GM23338 (cell line): Measurements from ENCODE around the gene PQBP1. TPM values are rescaled to one million over a fixed set of nuclear protein-coding genes. Genes with fewer than 3 reads are reported as not detected.

Source experiments
- ATAC-seq: fragments of 200-7000 bp; cut with Tn5 transposase; 3 replicates; pipeline ENCODE4 v1.9.1; 2020
- DNase-seq: peaks from one replicate; pipeline ENCODE4 v3.0.0-alpha.2; 2015; ENCODE audit warnings: low spot score
- H2AFZ ChIP-seq: fragments of 200-600 bp; sonication (generic); 2 replicates; pipeline ENCODE4 v1.8.0; 2016; ENCODE audit warnings: antibody characterized with exemption, mild to moderate bottlenecking, moderate library complexity
- H3F3A ChIP-seq: fragments of 200-600 bp; sonication (generic); replicated peaks from 2 replicates; pipeline ENCODE4 v1.8.0; 2017; ENCODE audit warnings: antibody characterized with exemption, mixed run types, low read depth
- H3K27ac ChIP-seq: fragments of 200-600 bp; sonication (generic); 2 replicates; pipeline ENCODE4 v1.6.1; 2016; ENCODE audit warnings: low read depth
- H3K27me3 ChIP-seq: fragments of 200-600 bp; sonication (generic); 2 replicates; pipeline ENCODE4 v1.8.0; 2016; ENCODE audit warnings: mild to moderate bottlenecking, mixed run types, moderate library complexity; ENCODE audit not compliant: insufficient read depth
- H3K36me3 ChIP-seq: fragments of 200-600 bp; sonication (generic); 2 replicates; pipeline ENCODE4 v1.8.0; 2016; ENCODE audit warnings: mild to moderate bottlenecking; ENCODE audit not compliant: insufficient read depth
- H3K4me1 ChIP-seq: fragments of 200-600 bp; sonication (generic); 2 replicates; pipeline ENCODE4 v1.8.0; 2016; ENCODE audit warnings: mild to moderate bottlenecking, moderate library complexity; ENCODE audit not compliant: insufficient read depth
- H3K4me2 ChIP-seq: fragments of 200-600 bp; sonication (generic); 2 replicates; pipeline ENCODE4 v1.7.1; 2017; ENCODE audit warnings: mixed run types
- H3K4me3 ChIP-seq: fragments of 200-600 bp; sonication (generic); 2 replicates; pipeline ENCODE4 v1.6.1; 2016; ENCODE audit warnings: mixed run types
- H3K79me2 ChIP-seq: fragments of 200-600 bp; sonication (generic); replicated peaks from 2 replicates; pipeline ENCODE4 v1.8.0; 2017; ENCODE audit warnings: mild to moderate bottlenecking; ENCODE audit not compliant: insufficient read depth
- H3K9me2 ChIP-seq: fragments of 200-600 bp; sonication (generic); 2 replicates; pipeline ENCODE4 v1.8.0; 2017; ENCODE audit not compliant: insufficient read depth
- H4K20me1 ChIP-seq: fragments of 200-600 bp; sonication (generic); replicated peaks from 2 replicates; pipeline ENCODE4 v1.8.0; 2017; ENCODE audit warnings: mild to moderate bottlenecking; ENCODE audit not compliant: insufficient read depth
- H3K27ac Mint-ChIP-seq: 2 replicates; pipeline ENCODE4 v1.8.0; 2020; ENCODE audit warnings: inconsistent platforms, mild to moderate bottlenecking, moderate library complexity, mixed read lengths
- H3K27me3 Mint-ChIP-seq: 3 replicates; pipeline ENCODE4 v1.8.0; 2022; ENCODE audit warnings: low read depth, mild to moderate bottlenecking, moderate library complexity, mixed read lengths, inconsistent platforms; ENCODE audit not compliant: insufficient read depth, poor library complexity
- H3K36me3 Mint-ChIP-seq: 3 replicates; pipeline ENCODE4 v1.8.0; 2021; ENCODE audit warnings: low read depth, mild to moderate bottlenecking, inconsistent platforms, moderate library complexity, mixed read lengths
- H3K4me1 Mint-ChIP-seq: 3 replicates; pipeline ENCODE4 v1.8.0; 2020; ENCODE audit warnings: mild to moderate bottlenecking, inconsistent platforms, mixed read lengths
- H3K4me3 Mint-ChIP-seq: 3 replicates; pipeline ENCODE4 v1.8.0; 2021; ENCODE audit warnings: moderate library complexity, mild to moderate bottlenecking, inconsistent platforms, mixed read lengths
- H3K9me3 Mint-ChIP-seq: 3 replicates; pipeline ENCODE4 v1.8.0; 2020; ENCODE audit warnings: moderate library complexity, mild to moderate bottlenecking, inconsistent platforms, mixed read lengths
- CREB1 ChIP-seq: fragments of 250-450 bp; sonication (Bioruptor Pico); IDR thresholded peaks from 2 replicates; pipeline ENCODE4 v1.5.0; 2020; ENCODE audit warnings: low read depth, mild to moderate bottlenecking, moderate library complexity
- CTCF ChIP-seq, 2 experiments: fragments of 200-600 bp in 1 of 2; sonication (generic) in 1 of 2; conservative IDR thresholded peaks; 2 replicates each; pipeline versions ENCODE4 v1.5.1 to v1.6.1; 2016 to 2017; ENCODE audit warnings: antibody characterized with exemption in 2 of 2, low read depth in 2 of 2, mild to moderate bottlenecking in 2 of 2, moderate library complexity in 1 of 2
- ETS1 ChIP-seq: IDR thresholded peaks from 2 replicates; pipeline ENCODE4 v1.6.1; 2016; ENCODE audit warnings: antibody characterized with exemption
- EZH2 ChIP-seq: fragments of 200-600 bp; sonication (generic); IDR thresholded peaks from one replicate; pipeline ENCODE4 v1.8.0; 2017; ENCODE audit warnings: antibody characterized with exemption, mild to moderate bottlenecking, low read depth; ENCODE audit not compliant: unreplicated experiment
- EZH2phosphoT487 ChIP-seq: fragments of 200-600 bp; sonication (generic); IDR thresholded peaks from one replicate; pipeline ENCODE4 v1.8.1; 2018; ENCODE audit warnings: antibody characterized with exemption; ENCODE audit not compliant: unreplicated experiment
- JUNB ChIP-seq: IDR thresholded peaks from one replicate; pipeline ENCODE4 v1.6.1; 2016; ENCODE audit warnings: antibody characterized with exemption; ENCODE audit not compliant: unreplicated experiment
- NANOG ChIP-seq: IDR thresholded peaks from 2 replicates; pipeline ENCODE4 v1.6.1; 2016; ENCODE audit warnings: antibody characterized with exemption, borderline replicate concordance
- POLR2AphosphoS5 ChIP-seq: IDR thresholded peaks from 2 replicates; pipeline ENCODE4 v1.6.1; 2016; ENCODE audit warnings: antibody characterized with exemption, low read depth
- REST ChIP-seq: IDR thresholded peaks from one replicate; pipeline ENCODE4 v1.6.1; 2018; ENCODE audit warnings: antibody characterized with exemption; ENCODE audit not compliant: unreplicated experiment
- STAT1 ChIP-seq: IDR thresholded peaks from one replicate; pipeline ENCODE4 v1.6.1; 2016; ENCODE audit warnings: antibody characterized with exemption; ENCODE audit not compliant: unreplicated experiment
- ZNF114 ChIP-seq: fragments of 250-450 bp; sonication (Bioruptor Pico); IDR thresholded peaks from 2 replicates; pipeline ENCODE4 v1.5.0; 2020; ENCODE audit warnings: mild to moderate bottlenecking, moderate library complexity
- ZNF331 ChIP-seq: fragments of 250-450 bp; sonication (Bioruptor Pico); IDR thresholded peaks from 2 replicates; pipeline ENCODE4 v1.5.0; 2020; ENCODE audit warnings: low read depth, mild to moderate bottlenecking, moderate library complexity
- ZNF462 ChIP-seq: fragments of 250-450 bp; sonication (Bioruptor Pico); IDR thresholded peaks from 2 replicates; pipeline ENCODE4 v1.5.0; 2020; ENCODE audit warnings: mild to moderate bottlenecking, moderate library complexity
- polyA plus RNA-seq: library from polyadenylated mRNA; unstranded; fragments of >200 nt; fragmentation: Nextera tagmentation; extraction: Ambion mirVana; gene quantifications from 2 replicates; pipeline ENCODE4 v1.2.1, GENCODE V29; 2016
- total RNA-seq: library from RNA; depleted of rRNA; stranded (reverse); fragments of >200 nt; shearing (Covaris generic); gene quantifications from 2 replicates; pipeline ENCODE4 v1.2.3, GENCODE V29; 2014

Gene PQBP1
- total and polyA plus RNA-seq, 2 experiments from 2014 or later, result 63.4 to 130 TPM

GRCh38 chrX:48902135-48902534 is 4.4 kb downstream of the PQBP1 start:
- ATAC-seq (no peak), DNase-seq (no peak)
- Histone ChIP-seq H3F3A (no peaks in the 10 kb centered on the region), H3K4me2 (no peak overlapping the region), H3K27ac (no peak overlapping the region), H3K4me3 (no peak overlapping the region), H4K20me1 (no peaks in the 10 kb centered on the region), H3K4me1 (no peaks in the 10 kb centered on the region), H3K9me2 (no peaks in the 10 kb centered on the region), H3K27me3 (no peaks in the 10 kb centered on the region), H3K36me3 (no peaks in the 10 kb centered on the region), H3K79me2 (peaks cover 16% of the 10 kb centered on the region), H2AFZ (no peak overlapping the region)
- peaks cover 7% of the 10 kb centered on the region for H3K4me1 Mint-ChIP-seq
- no peak overlapping the region for H3K27ac Mint-ChIP-seq
- TF ChIP-seq STAT1 (no peak), EZH2 (no peak), EZH2phosphoT487 (no peak), REST (no peak), JUNB (no peak), ETS1 (no peak), ZNF462 (CRISPR knock-in tag) (no peak), CREB1 (CRISPR knock-in tag) (no peak), ZNF331 (no peak), POLR2AphosphoS5 (no peak), CTCF (conservative IDR thresholded peaks at IDR 0.05; ENCODE audit: low read depth in 2 of 2) (no peak), NANOG (no peak), ZNF114 (CRISPR knock-in tag) (no peak)
- H3K4me3 Mint-ChIP-seq, result no peak overlapping the region
- no peaks in the 10 kb centered on the region for H3K9me3 Mint-ChIP-seq
- peaks cover 4% of the 10 kb centered on the region for H3K27me3 Mint-ChIP-seq
- H3K36me3 Mint-ChIP-seq, result peaks cover 39% of the 10 kb centered on the region
